WTC11 (cell line): ENCODE measurements around the gene LAMA2. TPM values are rescaled to one million over a fixed set of nuclear protein-coding genes. Genes with fewer than 3 reads are reported as not detected.

Experiments used
- ATAC-seq: fragments of 200-7000 bp; cut with Tn5 transposase; 2 replicates; pipeline ENCODE4 v1.10.0; 2021; ENCODE audit warnings: mild to moderate bottlenecking, moderate library complexity
- CTCF ChIA-PET: fragments of 300-600 bp; sonication (Branson Sonifier 250); formaldehyde crosslinking; loops from one replicate; lab custom pipeline; 2021; ENCODE audit warnings: antibody characterized with exemption; lab: Charles Lee
- POLR2A ChIA-PET: fragments of 350-600 bp; sonication (Branson Sonifier 250); formaldehyde crosslinking; loops from one replicate; lab custom pipeline; 2021; ENCODE audit warnings: antibody characterized with exemption; lab: Charles Lee
- DNase-seq: peaks from one replicate; pipeline ENCODE4 v3.0.0; 2021; ENCODE audit warnings: low spot score
- H3K27ac Mint-ChIP-seq: 2 replicates; pipeline ENCODE4 v1.8.0; 2021; ENCODE audit warnings: mixed read lengths
- H3K27me3 Mint-ChIP-seq: 2 replicates; pipeline ENCODE4 v1.8.0; 2021; ENCODE audit warnings: low read depth, mild to moderate bottlenecking, moderate library complexity, mixed read lengths
- H3K36me3 Mint-ChIP-seq: 2 replicates; pipeline ENCODE4 v1.8.0; 2021; ENCODE audit warnings: mixed read lengths
- H3K4me1 Mint-ChIP-seq: 2 replicates; pipeline ENCODE4 v1.8.0; 2022; ENCODE audit warnings: mixed read lengths
- H3K4me3 Mint-ChIP-seq: 2 replicates; pipeline ENCODE4 v1.8.0; 2021; ENCODE audit warnings: mild to moderate bottlenecking, moderate library complexity, mixed read lengths
- H3K9me3 Mint-ChIP-seq: 2 replicates; pipeline ENCODE4 v1.8.0; 2021; ENCODE audit warnings: mixed read lengths
- ATF2 ChIP-seq: sonication (generic); formaldehyde crosslinking; IDR thresholded peaks from 2 replicates; pipeline ENCODE4 v1.8.1; 2022; ENCODE audit warnings: low read depth, missing genetic modification reagents, borderline replicate concordance
- ATF6 ChIP-seq: sonication (generic); formaldehyde crosslinking; IDR thresholded peaks from 2 replicates; pipeline ENCODE4 v1.8.1; 2023; ENCODE audit warnings: mild to moderate bottlenecking, missing genetic modification reagents
- CBFB ChIP-seq: sonication (generic); formaldehyde crosslinking; IDR thresholded peaks from 2 replicates; pipeline ENCODE4 v1.8.1; 2022; ENCODE audit warnings: mild to moderate bottlenecking, low read depth, missing genetic modification reagents
- CREB1 ChIP-seq: sonication (generic); formaldehyde crosslinking; IDR thresholded peaks from 2 replicates; pipeline ENCODE4 v1.8.0; 2023; ENCODE audit warnings: mild to moderate bottlenecking, missing genetic modification reagents
- FOXK1 ChIP-seq: sonication (generic); formaldehyde crosslinking; IDR thresholded peaks from 2 replicates; pipeline ENCODE4 v1.8.0; 2022; ENCODE audit warnings: mild to moderate bottlenecking, moderate library complexity, missing genetic modification reagents
- NFYB ChIP-seq: sonication (generic); formaldehyde crosslinking; conservative IDR thresholded peaks from 2 replicates; pipeline ENCODE4 v1.8.0; 2022; ENCODE audit warnings: low read depth, missing genetic modification reagents
- NR1H2 ChIP-seq: sonication (generic); formaldehyde crosslinking; IDR thresholded peaks from 2 replicates; pipeline ENCODE4 v1.9.0; 2021; ENCODE audit warnings: mild to moderate bottlenecking, moderate library complexity, missing genetic modification reagents
- NR2C2 ChIP-seq: sonication (generic); formaldehyde crosslinking; IDR thresholded peaks from 2 replicates; pipeline ENCODE4 v1.8.0; 2022; ENCODE audit warnings: mild to moderate bottlenecking, missing genetic modification reagents
- PRDM15 ChIP-seq: sonication (generic); formaldehyde crosslinking; IDR thresholded peaks from 2 replicates; pipeline ENCODE4 v1.8.0; 2022; ENCODE audit warnings: missing genetic modification reagents
- SOX15 ChIP-seq: fragments of 250-450 bp; sonication (Bioruptor Pico); IDR thresholded peaks from 2 replicates; pipeline ENCODE4 v1.9.0; 2021; ENCODE audit warnings: mild to moderate bottlenecking
- SP1 ChIP-seq: sonication (generic); formaldehyde crosslinking; conservative IDR thresholded peaks from 2 replicates; pipeline ENCODE4 v1.8.1; 2022; ENCODE audit warnings: missing genetic modification reagents
- TCF7 ChIP-seq: sonication (generic); formaldehyde crosslinking; IDR thresholded peaks from 2 replicates; pipeline ENCODE4 v1.8.0; 2022; ENCODE audit warnings: mild to moderate bottlenecking, low read depth, missing genetic modification reagents, moderate library complexity
- ZNF232 ChIP-seq: sonication (generic); formaldehyde crosslinking; IDR thresholded peaks from 2 replicates; pipeline ENCODE4 v1.8.0; 2022; ENCODE audit warnings: mild to moderate bottlenecking, missing genetic modification reagents
- ZNF263 ChIP-seq: sonication (generic); formaldehyde crosslinking; IDR thresholded peaks from 2 replicates; pipeline ENCODE4 v1.8.1; 2022; ENCODE audit warnings: low read depth, mild to moderate bottlenecking, moderate library complexity, missing genetic modification reagents
- ZNF396 ChIP-seq: fragments of 250-450 bp; sonication (Bioruptor Pico); IDR thresholded peaks from 2 replicates; pipeline ENCODE4 v1.8.0; 2021; ENCODE audit warnings: mild to moderate bottlenecking, moderate library complexity, borderline replicate concordance
- ZSCAN18 ChIP-seq: fragments of 250-450 bp; sonication (Bioruptor Pico); IDR thresholded peaks from 2 replicates; pipeline ENCODE4 v2.1.2; 2022; ENCODE audit warnings: mild to moderate bottlenecking, moderate library complexity
- total RNA-seq: library from RNA; stranded (reverse); gene quantifications from 3 replicates; pipeline ENCODE4 v1.2.3, GENCODE V29; 2021

The LAMA2 gene
- total RNA-seq, 1 experiment from 2014 or later = 6.6 TPM

GRCh38 chr6:129055796-129056195, 172.9 kb downstream of the LAMA2 start (continued):
- no peak for TF ChIP-seq PRDM15 (CRISPR knock-in tag)
- no peak for TF ChIP-seq CREB1 (CRISPR knock-in tag)
- no peak for TF ChIP-seq SOX15
- TF ChIP-seq NR1H2 (CRISPR knock-in tag) = no peak
- TF ChIP-seq, all 79 proteins: peak for 0

GRCh38 chr6:129059650-129060049, 176.7 kb downstream of the LAMA2 start:
- ChIA-PET CTCF (no interaction called here), POLR2A (no interaction called here)
- Mint-ChIP-seq H3K36me3 (no peaks in the 10 kb centered on the region), H3K27me3 (no peaks in the 10 kb centered on the region), H3K9me3 (no peaks in the 10 kb centered on the region), H3K27ac (no peak overlapping the region), H3K4me1 (peaks cover 3% of the 10 kb centered on the region), H3K4me3 (no peak overlapping the region)
- ATAC-seq = no peak
- DNase-seq = no peak
- no peak for TF ChIP-seq CBFB
- no peak for TF ChIP-seq NR2C2
- no peak for TF ChIP-seq TCF7
- no peak for TF ChIP-seq SP1 (CRISPR knock-in tag)
- TF ChIP-seq ATF6 (CRISPR knock-in tag) = no peak
- TF ChIP-seq NFYB (CRISPR knock-in tag) = no peak
- TF ChIP-seq ATF2 (CRISPR knock-in tag) = no peak
- no peak for TF ChIP-seq ZNF232 (CRISPR knock-in tag)
- no peak for TF ChIP-seq ZNF396 (CRISPR knock-in tag)

- ChIA-PET POLR2A (no interaction called here), CTCF (no interaction called here)
- ATAC-seq = no peak
- DNase-seq = no peak
- Mint-ChIP-seq H3K36me3 (peaks cover 2% of the 10 kb centered on the region; the same call in 1 of the 2 replicates), H3K9me3 (peaks cover 6% of the 10 kb centered on the region), H3K27me3 (no peaks in the 10 kb centered on the region), H3K4me1 (no peaks in the 10 kb centered on the region), H3K27ac (no peak overlapping the region), H3K4me3 (no peak overlapping the region)
- no peak for TF ChIP-seq ZNF263 (CRISPR knock-in tag)
- no peak for TF ChIP-seq FOXK1
These were observed 186.1 kb downstream of the LAMA2 start for GRCh38 chr6:129069006-129069405.

GRCh38 chr6:129073051-129073450, 190.1 kb downstream of the LAMA2 start:
- CTCF ChIA-PET = no interaction called here
- H3K36me3 Mint-ChIP-seq = no peaks in the 10 kb centered on the region

More at GRCh38 chr6:129073051-129073450, 190.1 kb downstream of the LAMA2 start:
- no peak for DNase-seq
- no peak for TF ChIP-seq ZSCAN18 (CRISPR knock-in tag)
- TF ChIP-seq, all 79 proteins: peak for 0
- Mint-ChIP-seq H3K27ac (no peak overlapping the region), H3K4me3 (no peak overlapping the region), H3K9me3 (no peaks in the 10 kb centered on the region), H3K4me1 (no peaks in the 10 kb centered on the region), H3K27me3 (no peaks in the 10 kb centered on the region)
- POLR2A ChIA-PET = no interaction called here
- no peak for ATAC-seq
